Retinal pigment epithelial cell (primary cell): ENCODE results near the gene GPAT3.
A peak's percentile ranks its signal among the peaks of the same experiment; 100 is the strongest.
"Not testable (repeated sequence)": the region's sequence is repeated elsewhere in the genome, so short reads cannot be mapped to it uniquely, and the experiment has no call there.

Source experiments
- DNase-seq: peaks from one replicate; pipeline ENCODE4 v3.0.0-alpha.2; 2010; ENCODE audit warnings: low read depth
- H3K4me3 ChIP-seq: 2 replicates; pipeline ENCODE4 v1.5.1; 2011; ENCODE audit warnings: mild to moderate bottlenecking, low read length, control low read depth, moderate library complexity
- TF ChIP-seq, protein P1 (sequence below): conservative IDR thresholded peaks from 2 replicates; pipeline ENCODE4 v1.5.1; 2011; ENCODE audit warnings: low read depth, low read length, control low read depth, inconsistent platforms

GPAT3 gene

DNA sequence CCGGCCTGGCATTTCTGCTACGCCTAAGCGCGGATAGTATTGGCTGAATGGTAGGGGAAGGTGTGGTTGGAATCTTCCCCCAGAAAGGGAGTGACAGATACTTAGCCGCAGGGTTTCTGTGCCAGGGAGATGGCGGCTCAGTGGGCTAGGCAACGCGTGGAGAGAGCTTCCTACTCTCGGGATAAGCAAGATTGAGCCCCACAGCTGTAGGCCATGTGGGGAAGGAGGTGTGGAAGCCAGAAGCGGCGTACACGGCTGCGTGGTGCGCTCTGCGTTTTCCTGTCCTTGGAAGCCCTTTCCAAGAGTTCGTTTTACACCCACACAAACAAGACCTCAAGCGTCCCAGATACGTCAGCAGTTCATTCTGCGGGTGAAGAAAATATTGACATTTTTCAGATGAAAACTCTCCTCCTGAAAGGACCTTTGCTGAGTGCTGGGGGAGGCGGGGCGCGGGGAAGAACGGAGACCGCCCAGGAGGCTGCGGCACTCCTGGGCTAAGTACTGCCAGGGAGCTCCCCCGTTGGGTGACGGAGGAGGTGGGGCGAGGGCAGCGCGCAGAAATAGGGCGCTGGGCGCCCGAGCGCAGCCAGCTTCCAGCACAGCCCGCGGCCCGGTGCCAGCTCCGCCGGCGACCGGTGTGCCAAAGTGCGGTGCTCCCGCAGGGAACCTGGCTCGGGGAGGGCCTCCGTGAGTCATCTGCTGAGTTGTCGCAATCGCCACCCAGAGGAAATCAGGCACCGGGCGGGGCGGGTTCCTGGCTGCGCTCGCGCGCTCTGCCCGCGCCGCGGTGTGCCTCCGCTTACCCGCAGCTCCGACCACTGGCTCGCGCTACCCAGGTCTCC lies at the start of gene GPAT3:
Gene GPAT3, plus strand, starts transcription at position 589 of the 842 bp plus-strand sequence. CDS start 515 bp downstream, outside the sequence.
- no peak for DNase-seq
- TF ChIP-seq, protein P1, sequence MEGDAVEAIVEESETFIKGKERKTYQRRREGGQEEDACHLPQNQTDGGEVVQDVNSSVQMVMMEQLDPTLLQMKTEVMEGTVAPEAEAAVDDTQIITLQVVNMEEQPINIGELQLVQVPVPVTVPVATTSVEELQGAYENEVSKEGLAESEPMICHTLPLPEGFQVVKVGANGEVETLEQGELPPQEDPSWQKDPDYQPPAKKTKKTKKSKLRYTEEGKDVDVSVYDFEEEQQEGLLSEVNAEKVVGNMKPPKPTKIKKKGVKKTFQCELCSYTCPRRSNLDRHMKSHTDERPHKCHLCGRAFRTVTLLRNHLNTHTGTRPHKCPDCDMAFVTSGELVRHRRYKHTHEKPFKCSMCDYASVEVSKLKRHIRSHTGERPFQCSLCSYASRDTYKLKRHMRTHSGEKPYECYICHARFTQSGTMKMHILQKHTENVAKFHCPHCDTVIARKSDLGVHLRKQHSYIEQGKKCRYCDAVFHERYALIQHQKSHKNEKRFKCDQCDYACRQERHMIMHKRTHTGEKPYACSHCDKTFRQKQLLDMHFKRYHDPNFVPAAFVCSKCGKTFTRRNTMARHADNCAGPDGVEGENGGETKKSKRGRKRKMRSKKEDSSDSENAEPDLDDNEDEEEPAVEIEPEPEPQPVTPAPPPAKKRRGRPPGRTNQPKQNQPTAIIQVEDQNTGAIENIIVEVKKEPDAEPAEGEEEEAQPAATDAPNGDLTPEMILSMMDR: no peak
- H3K4me3 ChIP-seq: peak within 1 kb of the TSS; percentile 84

DNA sequence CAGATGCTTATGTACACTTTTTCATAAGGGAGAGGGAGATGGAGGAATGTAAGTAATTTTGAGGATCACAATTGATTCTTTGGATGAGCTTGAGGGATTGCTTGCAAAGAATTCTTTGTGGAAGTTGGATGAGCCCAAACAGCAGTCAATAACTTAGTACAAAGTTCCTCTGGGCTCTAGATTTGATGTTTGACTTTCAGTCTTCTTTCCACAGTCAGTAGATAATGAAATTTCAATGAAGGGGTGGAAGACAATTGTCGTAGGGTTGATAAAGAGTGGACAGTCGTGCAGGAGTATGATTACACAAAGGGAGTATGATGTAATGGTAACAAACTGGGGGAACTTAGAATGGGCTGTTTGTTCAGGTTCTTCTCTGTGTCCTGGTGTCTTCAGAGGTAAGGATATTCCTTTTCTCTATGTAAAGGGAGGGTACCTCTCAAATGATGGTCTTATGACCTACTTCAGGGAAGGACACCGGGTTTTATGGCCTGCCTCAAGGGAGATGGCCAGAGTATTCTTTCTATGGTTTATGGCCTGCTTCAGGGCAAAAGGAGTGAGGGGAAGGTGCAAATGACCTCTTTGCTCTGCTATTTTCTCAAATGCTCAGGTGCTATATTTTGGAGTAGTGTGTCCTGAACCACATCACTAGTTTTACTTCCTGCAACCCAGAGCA lies 49.3 kb upstream of the GPAT3 start:
- no peak overlapping the region for H3K4me3 ChIP-seq
- TF ChIP-seq, protein P1: no peak
- no peak for DNase-seq

DNA sequence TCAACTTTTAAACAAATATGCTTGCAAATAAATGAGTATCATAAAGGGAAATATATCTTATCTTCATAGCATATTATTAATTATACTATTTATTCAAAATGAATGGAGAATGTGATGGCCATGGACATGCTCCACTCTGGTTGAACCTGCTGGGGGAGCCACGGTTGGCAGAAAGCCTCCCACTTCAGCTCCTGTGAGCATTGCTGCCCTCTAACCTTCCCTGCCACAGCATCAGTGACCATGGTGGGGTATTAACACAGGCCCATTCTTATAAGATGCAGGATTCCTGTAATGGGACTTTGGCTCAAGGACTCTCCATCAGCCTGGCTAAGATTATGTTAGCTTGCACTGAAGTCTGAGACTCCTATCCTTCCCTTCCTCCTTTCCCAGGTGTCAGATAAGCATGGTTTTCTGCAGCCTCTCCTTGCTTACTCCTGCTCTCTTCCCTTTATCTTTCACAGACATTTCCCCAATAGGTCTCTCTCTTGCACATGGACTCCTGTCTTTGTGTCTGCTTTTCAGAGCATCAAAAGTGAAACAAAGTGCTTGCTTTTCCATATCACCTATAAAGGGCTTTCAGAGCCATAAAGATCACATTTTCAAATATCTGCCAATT lies 46.1 kb upstream of the GPAT3 start:
- no peak for DNase-seq
- H3K4me3 ChIP-seq: no peak overlapping the region
- TF ChIP-seq, protein P1: no peak

DNA sequence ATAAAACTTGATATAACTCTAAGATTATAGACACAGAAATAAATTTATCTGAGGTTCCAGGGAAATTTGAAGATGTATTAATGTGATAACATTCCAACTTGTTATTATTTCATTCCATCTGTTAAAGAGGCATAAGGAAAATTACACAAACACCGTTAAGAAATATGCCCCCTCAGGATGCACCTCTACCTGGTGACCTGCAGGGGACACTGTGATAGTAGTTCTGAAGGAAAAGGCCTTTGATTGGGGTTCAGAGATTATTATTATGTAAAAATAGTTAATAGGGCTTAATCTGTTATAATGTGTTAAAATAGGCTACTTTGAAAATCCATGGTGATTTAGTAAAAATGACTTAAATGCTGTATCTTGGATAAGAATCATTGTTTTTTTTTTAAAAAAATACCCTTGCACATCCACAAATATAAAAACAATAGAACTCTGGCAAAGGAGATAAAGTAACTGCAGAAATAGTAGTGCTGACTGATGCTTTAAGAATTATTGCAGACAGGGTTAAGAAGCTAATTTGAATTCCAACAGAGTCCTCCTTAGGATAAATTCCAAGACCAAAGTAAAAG lies 44.9 kb upstream of the GPAT3 start:
- DNase-seq: peak; percentile 71
- TF ChIP-seq, protein P1: peak; percentile 94
- H3K4me3 ChIP-seq: no peak overlapping the region

DNA sequence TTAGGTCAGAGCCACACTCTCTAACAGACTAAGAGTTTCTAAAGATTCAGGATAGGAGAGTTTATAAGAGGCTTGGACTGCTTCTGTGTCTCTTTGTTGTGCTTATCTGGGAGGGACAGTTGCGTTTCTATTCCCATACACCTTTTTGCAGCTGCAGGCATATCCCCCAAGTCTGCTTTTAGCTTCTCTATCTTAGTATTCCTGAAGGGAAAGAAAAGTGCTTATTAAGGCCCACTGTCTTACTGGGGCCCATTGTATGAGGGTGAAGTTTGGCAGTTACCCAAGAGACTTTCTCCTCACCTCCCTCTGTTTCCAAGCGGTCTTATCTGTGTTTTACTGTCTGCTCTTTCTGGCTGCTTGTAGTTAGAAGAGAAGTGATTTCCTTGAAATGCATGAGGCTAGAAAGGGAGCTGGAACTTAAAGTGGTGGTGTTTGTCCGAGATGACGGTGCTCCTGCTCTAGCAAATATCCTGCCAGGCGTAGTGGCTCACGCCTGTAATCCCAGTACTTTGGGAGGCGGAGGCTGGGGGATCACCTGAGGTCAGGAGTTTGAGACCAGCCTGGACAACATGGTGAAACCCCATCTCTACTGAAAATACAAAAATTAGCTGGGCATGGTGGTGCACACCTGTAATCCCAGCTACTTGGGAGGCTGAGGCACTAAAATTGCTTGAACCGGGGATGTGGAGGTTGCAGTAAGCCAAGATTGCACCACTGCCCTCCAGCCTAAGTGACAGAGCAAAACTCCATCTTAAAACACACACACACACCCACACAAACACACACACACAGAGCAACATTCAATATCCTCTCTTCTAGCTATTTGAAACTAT lies 39.6 kb upstream of the GPAT3 start:
- not testable (repeated sequence) for DNase-seq, H3K4me3 ChIP-seq

DNA sequence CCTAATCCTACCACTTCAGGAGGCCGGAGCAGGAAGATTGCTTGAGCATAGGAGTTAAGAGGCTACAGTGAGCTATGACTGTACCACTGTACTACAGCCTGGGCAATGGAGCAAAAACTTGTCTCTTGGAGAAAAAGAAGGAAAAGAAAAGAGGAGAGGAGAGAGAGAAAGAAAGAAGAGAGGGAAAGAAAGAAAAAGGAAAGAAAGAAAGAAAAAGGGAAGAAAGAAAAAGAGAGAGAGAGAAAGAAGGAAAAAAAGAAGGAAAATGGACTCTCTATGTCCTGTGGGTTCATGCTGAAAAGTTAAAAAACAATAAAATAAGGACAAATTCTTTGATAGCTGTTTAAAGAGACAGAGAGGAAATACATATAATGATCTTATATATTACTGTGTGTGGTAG lies 37.7 kb upstream of the GPAT3 start:
- no peak for DNase-seq
- H3K4me3 ChIP-seq: no peak overlapping the region
- TF ChIP-seq, protein P1: no peak

DNA sequence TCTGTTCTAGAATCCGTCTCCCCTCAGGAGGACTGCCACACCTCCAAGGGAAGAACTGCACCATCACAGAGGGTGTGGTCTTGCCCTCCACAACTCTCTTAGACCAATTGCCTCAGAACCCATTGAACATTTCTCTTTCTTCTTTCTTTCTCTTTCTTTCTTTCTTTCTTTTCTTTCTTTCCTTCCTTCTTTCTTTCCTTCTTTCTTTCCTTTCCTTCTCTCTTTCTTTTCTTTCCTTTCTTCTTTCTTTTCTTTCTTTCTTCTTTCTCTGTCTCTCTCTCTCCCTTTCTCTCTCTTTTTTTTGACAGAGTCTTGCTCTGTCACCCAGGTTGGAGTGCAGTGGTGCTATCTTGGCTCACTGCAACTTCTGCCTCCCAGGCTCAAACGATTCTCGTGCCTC lies 34.2 kb upstream of the GPAT3 start:
- H3K4me3 ChIP-seq, DNase-seq: not testable (repeated sequence)
